Epithelial cell of alveolus of lung (primary cell): Measurements from ENCODE around the gene NPY5R. TPM values are rescaled to one million over a fixed set of nuclear protein-coding genes. Genes with fewer than 3 reads are reported as not detected.

ENCODE experiments used
- total RNA-seq: library from RNA; depleted of rRNA; stranded (reverse); fragments of >200 nt; gene quantifications from 2 replicates; pipeline ENCODE4 v1.2.1, GENCODE V29; 2015

The NPY5R gene
- total RNA-seq: not detected in 2 replicates

GRCh38 chr4:163343604-163344146 lies at the start of gene NPY5R:
Gene NPY5R, plus strand, starts transcription at chr4:163343892. Its CDS starts 6,382 bp downstream, at chr4:163350274.

GRCh38 chr4:163332526-163333406 lies 10.9 kb upstream of the NPY5R start, which contains the start of gene NPY1R:
Gene NPY1R, minus strand, starts transcription at chr4:163332596. Its CDS starts 6,042 bp downstream, at chr4:163326554.

Other genes with a start within 250 kb of the NPY5R start
- 12.7 and 13.4 TPM in 2 replicates for gene NAF1, start 177.0 kb upstream of the NPY5R start, total RNA-seq
- gene NPY1R, start 11.3 kb upstream of the NPY5R start, total RNA-seq: not detected in 2 replicates
- not detected in 2 replicates for gene TKTL2, start 129.9 kb downstream of the NPY5R start, total RNA-seq
- gene TMA16, start 150.8 kb downstream of the NPY5R start, total RNA-seq: 28.8 and 57.9 TPM in 2 replicates